Ectodermal cell (in vitro differentiated cells): ENCODE measurements around the gene ASTN2.

Source experiments
- H3K27ac ChIP-seq: 2 replicates; pipeline ENCODE4 v1.7.0; 2013; ENCODE audit warnings: mild to moderate bottlenecking, low read depth, low read length; ENCODE audit not compliant: insufficient read depth, poor library complexity, severe bottlenecking
- H3K27me3 ChIP-seq: 2 replicates; pipeline ENCODE4 v1.7.0; 2013; ENCODE audit warnings: mild to moderate bottlenecking, low read length; ENCODE audit not compliant: insufficient read depth, control insufficient read depth, poor library complexity, severe bottlenecking
- H3K36me3 ChIP-seq: one replicate; pipeline ENCODE4 v1.7.0; 2013; ENCODE audit warnings: low read length; ENCODE audit not compliant: control insufficient read depth, insufficient read depth
- H3K4me1 ChIP-seq: one replicate; pipeline ENCODE4 v1.7.0; 2013; ENCODE audit warnings: low read length; ENCODE audit not compliant: control insufficient read depth, insufficient read depth
- H3K4me3 ChIP-seq: 2 replicates; pipeline ENCODE4 v1.7.0; 2013; ENCODE audit warnings: low read depth, low read length, control low read depth; ENCODE audit not compliant: insufficient read depth
- H3K9me3 ChIP-seq: 2 replicates; pipeline ENCODE4 v1.7.0; 2013; ENCODE audit warnings: mild to moderate bottlenecking, low read length, moderate library complexity; ENCODE audit not compliant: control insufficient read depth
- WGBS, 2 experiments: methylation state at CpG; one replicate each; pipeline ENCODE4 v1.1.7; 2013; ENCODE audit warnings: missing lambda C conversion rate in 2 of 2; 5-methylcytosine and 5-hydroxymethylcytosine counted together

ASTN2 gene

DNA sequence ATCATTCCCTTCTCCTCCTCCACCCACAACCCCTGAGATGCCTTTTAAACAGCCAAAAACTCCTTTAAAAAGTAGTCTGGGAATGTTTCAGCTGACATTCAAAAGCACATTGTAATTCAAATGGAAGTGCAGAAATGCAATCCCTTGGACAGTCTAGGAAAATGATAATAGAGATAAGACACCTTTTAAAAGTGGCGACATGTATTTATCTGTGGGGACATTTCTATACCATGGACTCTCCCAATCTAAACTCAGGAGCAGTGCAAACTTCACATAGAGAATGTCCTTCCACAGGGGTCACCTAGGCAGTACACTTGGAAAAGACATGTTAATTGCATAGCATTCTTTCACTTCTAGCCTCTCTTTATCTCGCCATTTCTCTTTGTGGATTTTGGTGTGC, 694.7 kb downstream of the ASTN2 start:
- H3K27ac ChIP-seq, result no peak overlapping the region
- no peaks in the 10 kb centered on the region for H3K9me3 ChIP-seq
- no peak overlapping the region for H3K4me3 ChIP-seq
- no peaks in the 10 kb centered on the region for H3K27me3 ChIP-seq
- 33 to 35% methylated on average over 2 of the region's 2 CpGs for WGBS, 2 experiments
- H3K4me1 ChIP-seq, result no peaks in the 10 kb centered on the region
- H3K36me3 ChIP-seq, result no peaks in the 10 kb centered on the region

GRCh38 chr9:116718111-116718510, 696.7 kb downstream of the ASTN2 start:
- H3K4me3 ChIP-seq, result no peak overlapping the region
- no peaks in the 10 kb centered on the region for H3K36me3 ChIP-seq
- no peaks in the 10 kb centered on the region for H3K9me3 ChIP-seq
- no peaks in the 10 kb centered on the region for H3K4me1 ChIP-seq
- no peaks in the 10 kb centered on the region for H3K27me3 ChIP-seq
- no peak overlapping the region for H3K27ac ChIP-seq
- 89 to 91% methylated on average over 4 of the region's 4 CpGs for WGBS, 2 experiments

DNA sequence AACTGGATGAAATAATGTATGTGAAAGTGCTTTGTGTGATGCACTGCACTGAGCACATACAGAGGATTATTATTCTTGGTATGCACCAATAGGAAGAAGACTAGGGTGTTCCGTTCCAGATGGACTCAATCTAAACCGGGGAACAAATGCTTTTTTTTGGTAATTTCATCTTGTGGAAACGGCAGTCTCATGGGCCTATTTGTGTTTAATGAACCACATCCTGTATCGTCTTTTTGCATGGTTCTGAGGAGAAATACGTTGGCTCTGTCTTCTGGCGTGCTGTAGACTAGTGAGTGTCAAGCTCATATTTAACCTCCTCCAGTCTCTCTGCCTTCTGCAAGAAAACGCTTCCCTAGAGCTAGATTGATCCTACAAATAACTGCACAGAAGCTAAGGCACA, 697.7 kb downstream of the ASTN2 start:
- Histone ChIP-seq H3K36me3 (no peaks in the 10 kb centered on the region), H3K4me3 (no peak overlapping the region), H3K4me1 (no peaks in the 10 kb centered on the region), H3K9me3 (no peaks in the 10 kb centered on the region), H3K27ac (no peak overlapping the region), H3K27me3 (no peaks in the 10 kb centered on the region)
- WGBS, 2 experiments, result 81% methylated on average over 7 of the region's 7 CpGs

GRCh38 chr9:116716438-116716837, 698.4 kb downstream of the ASTN2 start:
- H3K4me1 ChIP-seq, result no peaks in the 10 kb centered on the region
- no peak overlapping the region for H3K27ac ChIP-seq
- no peaks in the 10 kb centered on the region for H3K36me3 ChIP-seq
- no peaks in the 10 kb centered on the region for H3K27me3 ChIP-seq
- H3K4me3 ChIP-seq, result no peak overlapping the region
- H3K9me3 ChIP-seq, result no peaks in the 10 kb centered on the region

GRCh38 chr9:116715751-116716150, 699.1 kb downstream of the ASTN2 start:
- 67 to 84% methylated on average over 1 of the region's 1 CpG for WGBS, 2 experiments
- Histone ChIP-seq H3K4me3 (no peak overlapping the region), H3K9me3 (no peaks in the 10 kb centered on the region), H3K4me1 (no peaks in the 10 kb centered on the region), H3K36me3 (no peaks in the 10 kb centered on the region), H3K27me3 (no peaks in the 10 kb centered on the region), H3K27ac (no peak overlapping the region)

DNA sequence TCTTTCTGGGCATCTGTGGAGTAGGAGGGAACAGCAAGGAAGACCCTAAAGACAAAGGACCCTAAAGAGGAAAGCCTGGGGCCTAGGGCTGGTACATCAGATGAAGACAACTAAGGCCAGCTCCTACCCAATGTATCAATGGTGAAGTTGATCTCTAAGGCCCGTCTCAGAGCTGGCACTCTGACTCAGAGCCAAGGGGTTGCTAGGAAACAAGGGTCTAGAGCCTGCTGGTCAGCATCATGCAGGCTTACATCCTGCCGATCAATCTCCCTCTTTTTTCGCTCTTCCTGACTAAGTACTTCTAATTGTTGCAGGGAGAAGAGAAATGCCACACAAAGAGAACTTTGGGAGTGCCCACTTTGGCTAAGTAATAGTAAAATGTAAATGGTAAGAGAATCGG, 701.6 kb downstream of the ASTN2 start:
- Histone ChIP-seq H3K9me3 (no peaks in the 10 kb centered on the region), H3K36me3 (no peaks in the 10 kb centered on the region), H3K27me3 (no peaks in the 10 kb centered on the region), H3K4me3 (no peak overlapping the region), H3K4me1 (no peaks in the 10 kb centered on the region), H3K27ac (no peak overlapping the region)
- WGBS, 2 experiments, result 63 to 70% methylated on average over 3 to 4 of the region's 4 CpGs

DNA sequence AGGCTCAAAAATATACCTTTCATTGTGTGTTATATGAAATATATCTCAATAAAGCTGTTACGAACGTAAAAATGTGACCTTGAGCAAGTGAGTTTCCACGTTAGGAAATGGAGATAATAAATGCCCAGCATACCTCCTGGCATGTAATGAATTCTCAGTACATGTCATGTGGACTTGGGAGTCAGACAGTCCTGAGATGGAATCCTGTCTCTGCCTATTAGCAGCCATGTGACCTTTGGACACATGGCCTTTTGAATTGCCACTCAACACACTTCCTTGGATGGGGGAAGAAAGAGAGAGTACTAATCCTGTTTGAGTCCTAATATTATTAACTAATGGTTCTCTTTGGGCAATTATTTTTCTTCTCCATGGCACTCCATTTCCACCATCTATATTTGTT, 702.1 kb downstream of the ASTN2 start:
- Histone ChIP-seq H3K36me3 (no peaks in the 10 kb centered on the region), H3K4me3 (no peak overlapping the region), H3K4me1 (no peaks in the 10 kb centered on the region), H3K9me3 (no peaks in the 10 kb centered on the region), H3K27ac (no peak overlapping the region), H3K27me3 (no peaks in the 10 kb centered on the region)
- 94 to 100% methylated on average over 3 of the region's 3 CpGs for whole genome bisulfite sequencing, 2 experiments

GRCh38 chr9:116706310-116707290, 708.3 kb downstream of the ASTN2 start:
- no peaks in the 10 kb centered on the region for H3K27me3 ChIP-seq
- H3K4me1 ChIP-seq, result no peaks in the 10 kb centered on the region
- H3K9me3 ChIP-seq, result no peaks in the 10 kb centered on the region
- no peak overlapping the region for H3K27ac ChIP-seq
- H3K4me3 ChIP-seq, result no peak overlapping the region
- 92 to 95% methylated on average over 8 of the region's 8 CpGs for WGBS, 2 experiments
- H3K36me3 ChIP-seq, result no peaks in the 10 kb centered on the region

GRCh38 chr9:116705531-116705930, 709.3 kb downstream of the ASTN2 start:
- WGBS, 2 experiments, result 90 to 91% methylated on average over 1 of the region's 1 CpG

GRCh38 chr9:116704470-116704869, 710.4 kb downstream of the ASTN2 start:
- no peaks in the 10 kb centered on the region for H3K27me3 ChIP-seq
- H3K4me3 ChIP-seq, result no peak overlapping the region
- H3K4me1 ChIP-seq, result no peaks in the 10 kb centered on the region
- peaks cover 9% of the 10 kb centered on the region for H3K36me3 ChIP-seq
- no peaks in the 10 kb centered on the region for H3K9me3 ChIP-seq
- H3K27ac ChIP-seq, result no peak overlapping the region

More at GRCh38 chr9:116705531-116705930, 709.3 kb downstream of the ASTN2 start:
- Histone ChIP-seq H3K27ac (no peak overlapping the region), H3K36me3 (peaks cover 4% of the 10 kb centered on the region), H3K27me3 (no peaks in the 10 kb centered on the region), H3K4me1 (no peaks in the 10 kb centered on the region), H3K9me3 (no peaks in the 10 kb centered on the region), H3K4me3 (no peak overlapping the region)
